Placental pericyte (primary cell): ENCODE data around the gene LCT. TPM values are rescaled to one million over a fixed set of nuclear protein-coding genes. Genes with fewer than 3 reads are reported as not detected.

Source experiments
- small RNA-seq: library from RNA; depleted of rRNA; stranded (forward); fragments of <200 nt; gene quantifications from one replicate; pipeline ENCODE3, GENCODE V24; 2012; ENCODE audit warnings: low replicate concordance
- total RNA-seq: library from RNA; depleted of rRNA; stranded (reverse); fragments of >200 nt; gene quantifications from 2 replicates; pipeline ENCODE4 v1.2.3, GENCODE V29; 2012

Gene LCT
- total RNA-seq: not detected in 2 replicates

GRCh38 chr2:135836596-135837270 is at the start of gene LCT:
LCT (minus strand) TSS chr2:135837184; CDS start chr2:135837169, 15 bp downstream.

GRCh38 chr2:135876066-135876711 is 39.2 kb upstream of the LCT start, which contains the start of gene MCM6:
MCM6 (minus strand) TSS chr2:135876443; CDS start chr2:135876365, 78 bp downstream.

GRCh38 chr2:135741395-135742324 is 95.3 kb downstream of the LCT start, which contains the start of gene UBXN4:
UBXN4 (plus strand) TSS chr2:135741855; CDS start chr2:135741930, 75 bp downstream.

Small RNA genes within 50 kb of the gene (small RNA-seq; reads per million reads assigned to genes)
- gene RF00019: not detected

Other genes starting within 250 kb of the LCT start
- gene UBXN4, start 95.3 kb downstream of the LCT start, total RNA-seq: 71.3 TPM in 2 replicates
- 2.6 and 16.9 TPM in 2 replicates for gene MCM6, start 39.3 kb upstream of the LCT start, total RNA-seq
- 65.9 and 83.8 TPM in 2 replicates for gene DARS1, start 148.4 kb upstream of the LCT start, total RNA-seq